Lower leg skin (tissue), 4 donors: ENCODE data around the gene RPP40. TPM values are rescaled to one million over a fixed set of nuclear protein-coding genes. Genes with fewer than 3 reads are reported as not detected.
A peak's percentile ranks its signal among the peaks of the same experiment; 100 is the strongest.

Experiments used
- DNase-seq, 2 donors: peaks; one replicate each; pipeline ENCODE4 v3.0.0-alpha.2; 2019; ENCODE audit warnings: low spot score in 2 of 2
- H3K4me3 ChIP-seq: fragments of 200-600 bp; sonication (generic); 2 replicates; pipeline ENCODE4 v1.5.1; 2017; ENCODE audit warnings: mild to moderate bottlenecking, low read depth; ENCODE audit not compliant: poor library complexity, severe bottlenecking
- POLR2A ChIP-seq, 2 donors: fragments of 450-650 bp; IDR thresholded peaks; one replicate each; pipeline ENCODE4 v1.6.1; 2016 to 2017; ENCODE audit warnings: antibody characterized with exemption in 2 of 2, mild to moderate bottlenecking in 1 of 2, moderate library complexity in 1 of 2
- WGBS, 2 donors: methylation state at CpG; one replicate each; pipeline ENCODE4 v1.1.5; 2018; 5-methylcytosine and 5-hydroxymethylcytosine counted together
- intact Hi-C: fragments of 100-400 bp; cut with DNase I; formaldehyde crosslinking; loops from one replicate; pipeline ENCODE4 v1.15.0; 2023; ENCODE audit warnings: low total_unique reads
- total RNA-seq, 4 donors: library from RNA; depleted of rRNA; stranded (reverse); fragments of >200 nt; gene quantifications; one replicate each; pipeline ENCODE4 v1.1.0, GENCODE V29; 2016
- TF ChIP-seq, protein P1 (sequence below), 3 donors: fragments of 450-650 bp; IDR thresholded peaks; one replicate each; pipeline ENCODE4 v1.5.1; 2016; ENCODE audit warnings: antibody characterized with exemption in 3 of 3, mild to moderate bottlenecking in 3 of 3, moderate library complexity in 2 of 3

RPP40 gene, protein sequence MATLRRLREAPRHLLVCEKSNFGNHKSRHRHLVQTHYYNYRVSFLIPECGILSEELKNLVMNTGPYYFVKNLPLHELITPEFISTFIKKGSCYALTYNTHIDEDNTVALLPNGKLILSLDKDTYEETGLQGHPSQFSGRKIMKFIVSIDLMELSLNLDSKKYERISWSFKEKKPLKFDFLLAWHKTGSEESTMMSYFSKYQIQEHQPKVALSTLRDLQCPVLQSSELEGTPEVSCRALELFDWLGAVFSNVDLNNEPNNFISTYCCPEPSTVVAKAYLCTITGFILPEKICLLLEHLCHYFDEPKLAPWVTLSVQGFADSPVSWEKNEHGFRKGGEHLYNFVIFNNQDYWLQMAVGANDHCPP
- total RNA-seq: 10 to 100 TPM in 1 of 4 donors, 1 to 10 TPM in 3; 3.4 to 12.3 (median 6.8) TPM

DNA sequence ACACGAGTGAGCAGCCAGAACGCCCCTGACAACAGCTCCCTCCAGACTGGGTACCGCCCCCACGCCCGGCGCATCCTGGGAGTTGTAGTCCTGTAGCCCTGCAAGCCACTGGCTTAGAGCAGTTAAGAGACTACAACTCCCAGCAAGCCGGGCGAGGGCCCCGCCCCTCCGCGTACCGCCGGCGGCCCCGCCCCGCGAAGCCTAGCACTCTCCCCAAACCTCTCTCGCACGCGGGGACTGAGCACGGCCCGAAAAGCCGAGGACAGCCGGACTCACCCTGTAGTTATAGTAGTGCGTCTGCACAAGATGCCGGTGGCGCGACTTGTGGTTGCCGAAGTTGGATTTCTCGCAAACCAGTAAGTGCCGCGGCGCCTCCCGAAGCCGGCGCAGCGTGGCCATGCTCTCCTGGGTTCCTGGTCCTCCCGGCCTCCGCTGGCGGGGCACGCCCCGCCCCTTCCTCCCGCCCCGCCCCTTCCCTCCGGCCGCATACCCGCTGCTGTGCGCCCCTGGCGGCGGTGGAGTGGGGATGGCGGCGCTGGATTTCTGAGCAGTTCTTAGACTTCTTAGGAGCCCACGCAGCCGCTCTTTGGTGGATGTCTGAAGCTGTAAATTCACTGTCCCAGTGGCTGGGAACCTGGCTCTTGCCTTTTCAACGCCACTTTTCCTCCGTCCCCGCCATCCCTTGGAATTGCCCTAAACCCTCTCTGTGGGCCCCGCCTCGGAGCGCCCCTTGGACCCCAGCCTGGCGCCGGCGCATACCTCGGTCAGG, at the start of gene RPP40:
RPP40 (minus strand) TSS at position 434 of the 769 bp plus-strand sequence; CDS start at position 399, 35 bp downstream.
- H3K4me3 ChIP-seq: peak within 1 kb of the TSS; percentile 42
- DNase-seq: peak; percentile 95 to 99
- intact Hi-C loops: no loop called here
- no peak for TF ChIP-seq POLR2A (IDR thresholded peaks at IDR 0.05)
- TF ChIP-seq, protein P1, sequence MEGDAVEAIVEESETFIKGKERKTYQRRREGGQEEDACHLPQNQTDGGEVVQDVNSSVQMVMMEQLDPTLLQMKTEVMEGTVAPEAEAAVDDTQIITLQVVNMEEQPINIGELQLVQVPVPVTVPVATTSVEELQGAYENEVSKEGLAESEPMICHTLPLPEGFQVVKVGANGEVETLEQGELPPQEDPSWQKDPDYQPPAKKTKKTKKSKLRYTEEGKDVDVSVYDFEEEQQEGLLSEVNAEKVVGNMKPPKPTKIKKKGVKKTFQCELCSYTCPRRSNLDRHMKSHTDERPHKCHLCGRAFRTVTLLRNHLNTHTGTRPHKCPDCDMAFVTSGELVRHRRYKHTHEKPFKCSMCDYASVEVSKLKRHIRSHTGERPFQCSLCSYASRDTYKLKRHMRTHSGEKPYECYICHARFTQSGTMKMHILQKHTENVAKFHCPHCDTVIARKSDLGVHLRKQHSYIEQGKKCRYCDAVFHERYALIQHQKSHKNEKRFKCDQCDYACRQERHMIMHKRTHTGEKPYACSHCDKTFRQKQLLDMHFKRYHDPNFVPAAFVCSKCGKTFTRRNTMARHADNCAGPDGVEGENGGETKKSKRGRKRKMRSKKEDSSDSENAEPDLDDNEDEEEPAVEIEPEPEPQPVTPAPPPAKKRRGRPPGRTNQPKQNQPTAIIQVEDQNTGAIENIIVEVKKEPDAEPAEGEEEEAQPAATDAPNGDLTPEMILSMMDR (IDR thresholded peaks at IDR 0.05): peak in 1 of 3 donors; percentile 81
- WGBS, 2 donors: 1% methylated on average over 35 to 37 of the region's 64 CpGs

DNA sequence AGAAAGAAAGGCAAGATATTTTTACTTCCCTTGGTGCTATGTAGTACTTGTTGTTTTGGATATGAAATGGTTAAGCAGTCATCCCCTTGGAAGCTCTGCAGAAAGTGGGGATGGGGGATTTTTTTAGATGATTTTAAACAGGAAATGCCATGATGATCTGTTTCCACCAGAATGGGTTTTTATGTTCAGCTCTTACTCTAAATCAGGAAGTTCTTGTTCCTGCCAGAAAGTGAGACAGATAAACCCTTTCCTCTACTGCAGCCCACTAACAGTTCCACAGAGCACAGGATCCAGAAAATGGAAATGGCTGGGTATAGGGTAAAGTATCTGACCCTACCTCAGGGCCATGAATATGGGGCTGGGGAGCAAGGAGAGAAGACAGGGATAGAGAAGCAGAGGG, 49.2 kb upstream of the RPP40 start:
- intact Hi-C loops: no loop called here
- no peak for DNase-seq
- TF ChIP-seq, protein P1 (IDR thresholded peaks at IDR 0.05): no peak
- TF ChIP-seq POLR2A (IDR thresholded peaks at IDR 0.05): no peak
- H3K4me3 ChIP-seq: no peak overlapping the region

DNA sequence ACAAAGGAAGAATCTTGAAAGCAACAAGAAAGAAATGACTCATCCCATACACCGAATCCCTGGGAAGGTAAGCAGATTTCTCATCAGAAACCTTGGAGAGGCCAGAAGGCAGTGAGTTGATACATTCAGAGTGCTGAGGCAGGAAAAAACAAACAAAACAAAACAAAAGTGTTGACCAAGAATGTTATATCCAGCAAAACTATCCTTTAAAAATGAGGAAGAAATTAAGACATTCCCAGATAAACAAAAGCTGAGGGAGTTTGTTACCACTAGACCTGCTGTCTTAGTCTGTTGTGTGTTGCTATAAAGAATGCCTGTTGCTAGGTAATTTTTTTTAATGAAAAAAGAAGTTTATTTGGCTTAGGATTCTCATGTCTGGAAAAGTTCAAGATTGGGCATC, 47.6 kb upstream of the RPP40 start:
- TF ChIP-seq, protein P1 (IDR thresholded peaks at IDR 0.05): no peak

DNA sequence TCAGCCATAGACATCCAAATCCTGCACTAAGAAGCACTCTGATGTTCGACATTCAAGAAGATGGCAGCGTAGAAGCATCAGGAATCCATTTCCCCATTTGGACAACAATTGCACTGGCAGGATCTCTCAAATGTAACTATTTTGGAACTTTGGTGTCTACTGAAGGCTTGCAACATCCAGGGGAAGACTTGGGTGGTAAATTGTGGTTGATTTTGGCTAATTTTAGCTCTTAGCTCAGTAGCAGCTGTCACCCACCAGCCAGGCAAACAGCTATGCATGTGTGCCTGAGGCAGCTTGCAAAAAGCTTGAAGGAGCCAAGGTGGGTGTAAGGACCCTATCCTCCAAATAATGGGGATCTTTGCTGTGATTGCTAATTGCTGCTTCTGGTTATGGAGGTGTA, 46.2 kb upstream of the RPP40 start:
- intact Hi-C loops: no loop called here
- 88% methylated on average over 2 of the region's 2 CpGs for WGBS, 2 donors
- TF ChIP-seq POLR2A (IDR thresholded peaks at IDR 0.05): no peak
- TF ChIP-seq, protein P1 (IDR thresholded peaks at IDR 0.05): no peak
- DNase-seq: no peak
- no peak overlapping the region for H3K4me3 ChIP-seq

More for the DNA sequence above, 47.6 kb upstream of the RPP40 start:
- H3K4me3 ChIP-seq: no peak overlapping the region
- intact Hi-C loops: no loop called here
- no peak for DNase-seq
- WGBS, 2 donors: 84 to 88% methylated on average over 1 of the region's 1 CpG

DNA sequence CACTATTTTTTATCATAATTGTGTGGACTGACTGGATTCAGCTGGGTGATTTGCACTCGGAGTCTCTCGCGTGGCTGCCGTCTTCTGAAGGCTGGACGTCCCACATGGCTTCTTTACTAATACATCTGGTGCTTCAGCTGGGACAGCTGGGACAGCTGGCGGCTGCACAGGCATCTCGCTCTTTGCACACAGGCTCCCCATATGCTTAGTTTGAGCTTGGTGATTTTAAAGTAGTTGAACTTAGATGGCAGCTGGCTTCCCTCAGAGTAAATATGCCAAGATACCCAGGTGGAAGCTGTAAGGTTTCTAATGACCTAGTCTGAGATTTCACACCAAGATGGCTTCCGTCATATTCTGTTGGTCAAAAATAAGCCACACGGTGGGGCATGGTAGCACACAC, 42.6 kb upstream of the RPP40 start:
- H3K4me3 ChIP-seq: no peak overlapping the region
- TF ChIP-seq, protein P1 (IDR thresholded peaks at IDR 0.05): no peak
- no peak for TF ChIP-seq POLR2A (IDR thresholded peaks at IDR 0.05)
- no peak for DNase-seq
- WGBS, 2 donors: 69 to 83% methylated on average over 9 of the region's 9 CpGs
- intact Hi-C loops: no loop called here
